ENCODE measurements around the gene LCMT1. TPM values are rescaled to one million over a fixed set of nuclear protein-coding genes. Genes with fewer than 3 reads are reported as not detected.

Gene LCMT1
- total and polyA plus RNA-seq, 2 of the 13 experiments (the other 11 are each of a cell fraction or from before 2014, with no cell fraction given), result 41.2 to 48.7 TPM

- TF ChIP-seq, protein P1, sequence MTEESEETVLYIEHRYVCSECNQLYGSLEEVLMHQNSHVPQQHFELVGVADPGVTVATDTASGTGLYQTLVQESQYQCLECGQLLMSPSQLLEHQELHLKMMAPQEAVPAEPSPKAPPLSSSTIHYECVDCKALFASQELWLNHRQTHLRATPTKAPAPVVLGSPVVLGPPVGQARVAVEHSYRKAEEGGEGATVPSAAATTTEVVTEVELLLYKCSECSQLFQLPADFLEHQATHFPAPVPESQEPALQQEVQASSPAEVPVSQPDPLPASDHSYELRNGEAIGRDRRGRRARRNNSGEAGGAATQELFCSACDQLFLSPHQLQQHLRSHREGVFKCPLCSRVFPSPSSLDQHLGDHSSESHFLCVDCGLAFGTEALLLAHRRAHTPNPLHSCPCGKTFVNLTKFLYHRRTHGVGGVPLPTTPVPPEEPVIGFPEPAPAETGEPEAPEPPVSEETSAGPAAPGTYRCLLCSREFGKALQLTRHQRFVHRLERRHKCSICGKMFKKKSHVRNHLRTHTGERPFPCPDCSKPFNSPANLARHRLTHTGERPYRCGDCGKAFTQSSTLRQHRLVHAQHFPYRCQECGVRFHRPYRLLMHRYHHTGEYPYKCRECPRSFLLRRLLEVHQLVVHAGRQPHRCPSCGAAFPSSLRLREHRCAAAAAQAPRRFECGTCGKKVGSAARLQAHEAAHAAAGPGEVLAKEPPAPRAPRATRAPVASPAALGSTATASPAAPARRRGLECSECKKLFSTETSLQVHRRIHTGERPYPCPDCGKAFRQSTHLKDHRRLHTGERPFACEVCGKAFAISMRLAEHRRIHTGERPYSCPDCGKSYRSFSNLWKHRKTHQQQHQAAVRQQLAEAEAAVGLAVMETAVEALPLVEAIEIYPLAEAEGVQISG (CRISPR knock-in tag; IDR thresholded peaks at IDR 0.05), result no peak
- TF ChIP-seq NR1H2 (CRISPR knock-in tag; IDR thresholded peaks at IDR 0.05; ENCODE audit: borderline replicate concordance, low read depth), result no peak
- TF ChIP-seq ZNF891 (CRISPR knock-in tag; IDR thresholded peaks at IDR 0.05), result no peak
- TF ChIP-seq ZMYM3 (CRISPR knock-in tag; IDR thresholded peaks at IDR 0.05), result peak; percentile 90
- TF ChIP-seq KDM1A (CRISPR knock-in tag; IDR thresholded peaks at IDR 0.05), result peak; percentile 88
- TF ChIP-seq, protein P2, sequence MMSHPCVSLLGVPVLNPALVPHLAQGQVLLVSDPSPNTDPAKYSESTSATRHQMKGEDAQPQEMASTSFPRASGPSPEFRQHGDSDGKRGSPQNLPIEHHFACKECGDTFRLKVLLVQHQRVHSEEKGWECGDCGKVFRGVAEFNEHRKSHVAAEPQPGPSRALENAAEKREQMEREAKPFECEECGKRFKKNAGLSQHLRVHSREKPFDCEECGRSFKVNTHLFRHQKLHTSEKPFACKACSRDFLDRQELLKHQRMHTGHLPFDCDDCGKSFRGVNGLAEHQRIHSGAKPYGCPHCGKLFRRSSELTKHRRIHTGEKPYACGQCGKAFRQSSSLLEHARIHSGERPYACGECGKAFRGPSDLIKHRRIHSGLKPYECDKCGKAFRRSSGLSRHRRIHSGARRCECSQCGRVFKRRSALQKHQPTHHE (CRISPR knock-in tag; IDR thresholded peaks at IDR 0.05; ENCODE audit: borderline replicate concordance), result no peak
- TF ChIP-seq ZFP90 (CRISPR knock-in tag; IDR thresholded peaks at IDR 0.05; ENCODE audit: borderline replicate concordance), result no peak
- no peak for TF ChIP-seq SMC3 (IDR thresholded peaks at IDR 0.05; ENCODE audit: low read length)
- no peak for TF ChIP-seq ZSCAN22 (CRISPR knock-in tag; IDR thresholded peaks at IDR 0.05)
- no peak for TF ChIP-seq ZNF878 (CRISPR knock-in tag; IDR thresholded peaks at IDR 0.05)
- TF ChIP-seq CAMTA2 (CRISPR knock-in tag; IDR thresholded peaks at IDR 0.05; ENCODE audit: borderline replicate concordance), result no peak
- TF ChIP-seq RFXANK (CRISPR knock-in tag; IDR thresholded peaks at IDR 0.05), result no peak
Measured at GRCh38 chr16:25219070-25219737, 107.7 kb downstream of the LCMT1 start (continued).
